Kidney capillary endothelial cell (primary cell): Measurements from ENCODE around the gene MALRD1.
A peak's percentile ranks its signal among the peaks of the same experiment; 100 is the strongest.

Experiments
- DNase-seq: peaks from one replicate; pipeline ENCODE4 v3.0.0-alpha.2; 2018; ENCODE audit warnings: low spot score

The MALRD1 gene

DNA sequence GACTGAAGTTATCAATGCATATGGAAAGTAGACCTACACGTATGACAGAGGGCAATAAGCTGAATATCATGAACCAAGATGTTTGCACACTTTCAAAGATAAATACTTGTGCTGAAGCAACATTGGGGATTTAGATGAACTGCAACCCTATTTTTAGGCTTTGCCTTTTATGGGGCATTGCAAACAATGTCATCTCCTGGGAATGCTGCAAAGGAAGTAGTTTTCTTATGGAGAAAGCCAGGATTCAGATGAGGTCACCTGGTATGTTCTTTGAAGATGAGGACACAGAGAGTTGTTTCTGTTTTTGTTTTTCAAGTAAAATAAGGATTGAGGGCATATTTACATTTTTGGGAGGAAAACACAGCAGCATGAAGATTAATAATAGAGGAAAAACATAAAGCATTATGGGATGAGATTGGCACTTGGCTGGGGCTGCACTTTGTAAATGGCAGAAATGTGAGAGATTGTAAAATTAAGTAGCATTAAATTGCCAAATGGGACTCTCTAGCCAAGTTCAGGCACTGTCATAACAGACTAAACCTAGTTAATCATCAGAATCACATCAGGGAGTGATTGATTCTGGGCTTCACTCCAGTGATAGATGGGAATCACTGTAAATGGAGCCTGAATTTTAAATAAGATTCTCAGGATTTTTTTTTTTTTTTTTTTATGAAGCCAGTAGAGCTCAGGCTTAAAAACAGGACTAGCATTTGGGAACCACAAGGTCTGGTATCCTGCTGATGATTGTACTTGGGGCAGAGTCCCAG, 63.1 kb downstream of the MALRD1 start:
- DNase-seq: peak; percentile 48

DNA sequence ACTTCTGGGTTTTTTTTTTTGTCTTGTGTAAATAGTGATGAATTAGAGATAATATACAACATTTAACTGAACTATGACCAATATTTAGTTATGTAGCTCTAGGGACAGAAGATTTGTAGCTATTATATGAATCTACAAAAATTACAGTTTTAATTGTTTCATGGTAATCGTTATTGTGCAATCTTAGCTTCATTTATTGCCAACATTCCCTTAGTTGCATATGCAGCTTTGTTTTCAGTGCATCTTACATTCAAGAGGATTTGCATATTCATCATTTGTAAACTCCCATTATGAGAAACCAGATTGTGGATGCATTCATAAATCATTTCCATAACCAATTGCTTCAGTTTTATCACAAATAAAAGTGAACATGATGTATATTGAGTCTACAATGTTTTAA, 68.8 kb downstream of the MALRD1 start:
- DNase-seq: no peak

DNA sequence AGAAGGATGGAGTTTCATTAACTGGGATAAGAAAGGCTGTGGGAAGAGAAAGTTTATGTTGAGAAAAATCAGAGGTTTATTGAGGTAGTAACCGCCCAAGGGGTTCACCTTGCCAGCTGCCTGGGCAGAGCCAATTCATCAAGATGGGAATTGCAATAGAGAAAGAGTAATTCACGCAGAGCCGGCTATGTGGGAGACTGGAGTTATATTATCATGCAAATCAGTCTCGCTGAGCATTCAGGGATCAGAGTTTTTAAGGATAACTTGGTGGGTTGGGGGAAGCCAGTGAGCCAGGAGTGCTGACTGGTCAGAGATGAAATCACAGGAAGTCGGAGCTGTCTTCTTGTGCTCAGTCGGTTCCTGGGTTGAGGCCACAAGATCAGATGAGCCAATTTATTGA, 70.6 kb downstream of the MALRD1 start:
- no peak for DNase-seq

GRCh38 chr10:19120381-19120908, 71.8 kb downstream of the MALRD1 start:
- DNase-seq: no peak

DNA sequence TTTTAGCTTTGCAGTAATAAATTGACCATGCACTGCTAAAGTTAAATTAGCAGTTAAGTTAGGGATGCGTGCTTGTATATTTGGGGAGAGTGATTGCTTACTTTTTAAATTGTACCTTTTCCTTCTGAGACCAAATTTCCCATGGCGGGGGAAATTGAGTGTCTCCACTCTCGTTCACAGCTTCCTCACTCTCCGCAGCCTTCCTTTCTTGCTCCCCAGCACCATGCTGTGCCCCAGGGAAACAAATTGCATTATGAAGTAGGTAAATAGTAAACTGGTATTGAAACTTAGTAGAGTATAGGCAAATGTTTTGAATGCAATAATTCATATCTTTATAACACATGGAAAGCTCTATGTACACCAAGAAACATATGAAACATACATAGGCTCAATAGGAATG, 85.4 kb downstream of the MALRD1 start:
- DNase-seq: no peak

DNA sequence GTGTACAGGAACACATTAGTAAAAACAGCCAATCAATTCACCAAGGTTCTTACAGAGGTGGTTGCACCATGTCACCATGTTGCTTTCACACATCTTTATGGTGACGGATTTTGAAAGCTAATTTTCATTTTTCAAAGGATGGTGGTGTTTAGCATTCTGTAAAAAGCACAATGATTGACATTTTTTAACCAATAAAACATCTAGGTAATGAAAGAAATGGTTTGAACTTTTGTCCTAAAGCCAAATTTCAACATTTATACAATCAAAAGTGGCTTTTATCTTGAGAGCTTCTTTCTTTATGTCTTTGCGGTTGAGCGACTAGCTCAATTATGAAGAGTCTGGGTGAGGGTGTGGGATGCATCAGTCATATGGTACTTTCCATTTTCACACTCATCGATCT, 94.4 kb downstream of the MALRD1 start:
- DNase-seq: no peak

DNA sequence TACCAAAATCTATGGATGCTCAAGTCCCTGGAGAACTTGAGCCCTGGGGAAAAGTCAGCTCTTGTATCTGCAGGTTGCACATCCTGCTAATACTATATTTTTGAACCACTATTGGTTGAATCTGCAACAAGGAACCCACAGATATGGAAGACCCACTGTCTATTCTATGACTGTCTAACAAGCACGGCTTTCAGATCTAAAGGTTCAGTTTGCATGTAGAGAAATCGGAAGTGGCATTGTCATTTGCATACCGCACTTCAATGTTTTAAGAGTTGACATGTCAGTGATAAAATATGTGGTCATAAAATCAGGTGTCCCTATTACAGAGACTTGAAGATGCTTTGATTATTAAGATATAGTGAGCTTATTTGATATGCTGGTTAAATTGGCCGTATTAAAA, 95.6 kb downstream of the MALRD1 start:
- no peak for DNase-seq

DNA sequence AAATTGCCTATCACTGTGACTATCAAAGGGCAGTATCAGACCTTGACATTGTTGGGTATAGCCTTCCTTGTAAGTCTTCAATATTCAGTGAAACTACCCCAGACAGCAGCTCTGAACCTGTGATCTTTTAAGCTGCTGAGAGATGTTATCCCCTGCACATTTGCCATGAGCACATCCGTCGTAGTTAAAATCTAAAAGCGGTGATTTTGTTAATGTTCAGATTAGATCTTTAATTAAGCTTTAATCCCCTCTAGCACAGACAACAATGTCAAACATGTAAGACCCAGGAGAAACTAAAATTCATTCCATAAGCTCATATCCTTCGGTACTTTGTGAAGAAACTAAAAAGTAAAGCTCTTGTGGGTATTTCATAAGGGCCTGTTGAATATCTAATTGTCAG, 105.8 kb downstream of the MALRD1 start:
- no peak for DNase-seq

GRCh38 chr10:19158358-19158757, 109.8 kb downstream of the MALRD1 start:
- no peak for DNase-seq

GRCh38 chr10:19158870-19159269, 110.3 kb downstream of the MALRD1 start:
- no peak for DNase-seq

DNA sequence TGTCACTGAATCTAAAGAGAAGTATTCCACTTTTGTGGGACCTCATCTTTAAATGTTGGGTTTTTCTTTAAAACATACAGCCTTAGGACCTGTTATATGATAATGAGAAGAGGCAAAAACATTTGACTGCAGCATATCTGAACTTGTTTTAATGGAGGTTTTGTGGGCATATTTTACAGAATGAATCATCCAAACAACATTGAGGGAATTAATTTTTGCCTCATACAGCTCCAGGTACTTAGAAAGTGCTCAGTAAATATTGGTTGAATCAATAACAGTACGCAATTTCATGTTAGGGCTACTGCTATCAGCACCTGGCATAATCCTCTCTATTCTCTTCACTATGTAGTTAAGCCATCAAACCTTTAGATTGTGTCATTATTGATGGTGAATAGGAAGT, 115.9 kb downstream of the MALRD1 start:
- no peak for DNase-seq

DNA sequence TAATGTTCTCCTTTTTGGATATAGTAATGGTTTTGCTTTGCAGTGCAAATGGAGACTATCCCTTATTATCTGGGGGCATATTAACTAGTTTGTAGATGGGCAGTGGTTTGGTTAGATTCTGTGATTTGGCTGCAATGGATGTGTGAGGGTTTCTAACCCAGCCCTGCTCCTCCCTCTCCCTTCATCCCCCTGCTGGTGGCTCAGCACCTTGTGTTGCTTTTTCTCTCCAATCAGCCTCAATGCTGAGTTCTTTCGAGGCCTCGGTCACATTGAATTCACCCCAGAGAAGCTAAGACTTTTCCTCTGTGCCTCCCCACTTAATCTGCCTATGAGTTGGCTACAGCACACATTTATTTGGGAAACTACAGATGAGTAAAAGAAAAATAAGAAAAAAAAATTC, 120.0 kb downstream of the MALRD1 start:
- no peak for DNase-seq

- DNase-seq: no peak
Measured at GRCh38 chr10:19169041-19169440, 120.4 kb downstream of the MALRD1 start.

DNA sequence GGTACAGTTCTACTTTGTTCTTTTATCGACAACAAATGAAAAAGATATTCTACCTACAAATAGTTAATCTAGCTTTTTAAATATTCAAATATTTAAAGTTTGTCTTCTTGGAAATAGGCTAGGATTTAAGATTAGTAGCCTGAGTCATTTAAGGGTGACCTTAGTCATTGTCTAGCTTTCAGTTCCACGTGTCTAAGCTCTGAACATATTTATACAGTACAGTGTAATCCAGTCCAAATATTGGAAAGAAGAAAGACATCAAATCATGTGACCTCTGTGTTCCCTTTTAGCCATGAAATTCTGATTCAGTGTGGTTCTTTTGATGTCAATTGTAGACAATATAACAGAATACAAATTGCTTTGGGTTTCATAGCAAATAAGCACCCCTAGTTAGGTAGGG, 121.1 kb downstream of the MALRD1 start:
- peak; percentile 30 for DNase-seq

DNA sequence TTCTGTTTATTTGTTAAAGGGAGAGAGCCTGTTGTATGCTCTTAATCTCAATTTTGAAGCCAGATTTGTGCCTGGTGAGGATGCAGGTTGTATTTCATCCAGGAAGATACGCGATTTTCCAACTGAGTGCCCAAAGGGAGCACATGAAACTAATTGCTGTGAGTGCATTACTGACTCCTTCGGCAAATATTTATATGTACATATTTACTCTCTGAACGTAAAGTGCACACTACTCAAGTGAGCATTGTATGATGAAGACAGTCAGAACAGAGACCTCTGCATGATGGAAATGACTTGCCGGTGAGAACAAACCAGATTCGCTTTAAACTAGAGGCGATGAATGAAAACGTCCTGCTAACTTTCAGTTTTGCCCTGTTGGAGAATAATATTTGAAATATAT, 130.1 kb downstream of the MALRD1 start:
- no peak for DNase-seq

DNA sequence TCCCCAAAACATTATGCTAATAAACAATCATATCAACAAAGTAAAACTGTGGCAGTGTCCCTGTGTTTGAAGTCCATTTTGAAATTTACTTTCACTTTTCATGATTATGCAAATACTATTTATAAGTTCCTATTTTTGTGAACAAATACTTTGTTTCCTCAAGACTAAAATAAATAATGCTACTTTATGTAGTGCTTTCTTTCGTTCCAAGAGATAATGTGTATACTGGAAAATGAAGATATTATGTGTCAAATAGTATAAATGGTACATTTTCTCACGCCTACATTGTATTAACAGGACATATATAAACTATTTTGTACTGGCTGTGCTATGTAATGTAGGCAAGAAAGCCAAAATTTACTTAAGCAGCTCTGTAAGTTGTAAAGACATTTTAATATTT, 136.3 kb downstream of the MALRD1 start:
- DNase-seq: no peak

GRCh38 chr10:19194866-19195265, 146.3 kb downstream of the MALRD1 start:
- DNase-seq: peak; percentile 3

DNA sequence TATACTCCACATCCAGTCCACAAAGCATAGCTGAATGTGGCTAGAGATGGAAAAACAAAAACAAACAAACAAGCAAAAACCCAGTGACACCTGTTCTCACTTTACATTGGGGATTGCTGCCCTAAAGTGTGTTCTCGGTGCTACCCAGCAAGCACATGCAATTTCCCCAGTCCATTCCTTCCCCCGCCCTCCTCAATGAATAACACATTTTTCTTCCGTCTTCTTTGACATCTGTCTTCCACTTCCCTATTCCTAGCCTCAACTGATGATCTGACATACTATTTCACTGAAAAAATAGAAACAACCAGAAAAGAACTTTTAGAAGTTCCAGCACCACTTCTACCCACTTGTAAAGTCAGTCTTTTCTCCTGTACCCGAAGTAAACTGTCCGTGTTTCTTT, 147.1 kb downstream of the MALRD1 start:
- DNase-seq: no peak

- no peak for DNase-seq
Measured at GRCh38 chr10:19200211-19200610, 151.6 kb downstream of the MALRD1 start.

GRCh38 chr10:19204246-19204917, 155.8 kb downstream of the MALRD1 start:
- DNase-seq: no peak

DNA sequence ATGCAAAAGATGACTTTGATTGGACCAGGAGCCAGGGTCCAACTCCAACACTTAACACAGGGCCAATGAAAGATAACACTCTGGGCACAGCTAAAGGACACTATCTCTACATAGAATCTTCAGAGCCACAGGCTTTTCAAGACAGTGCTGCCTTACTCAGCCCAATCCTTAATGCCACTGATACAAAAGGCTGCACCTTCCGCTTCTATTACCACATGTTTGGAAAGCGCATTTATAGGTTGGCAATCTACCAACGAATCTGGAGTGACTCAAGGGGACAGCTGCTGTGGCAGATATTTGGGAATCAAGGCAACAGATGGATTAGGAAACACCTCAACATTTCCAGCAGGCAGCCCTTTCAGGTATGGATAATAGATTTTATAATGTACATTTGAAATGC, 160.7 kb downstream of the MALRD1 start:
- no peak for DNase-seq

DNA sequence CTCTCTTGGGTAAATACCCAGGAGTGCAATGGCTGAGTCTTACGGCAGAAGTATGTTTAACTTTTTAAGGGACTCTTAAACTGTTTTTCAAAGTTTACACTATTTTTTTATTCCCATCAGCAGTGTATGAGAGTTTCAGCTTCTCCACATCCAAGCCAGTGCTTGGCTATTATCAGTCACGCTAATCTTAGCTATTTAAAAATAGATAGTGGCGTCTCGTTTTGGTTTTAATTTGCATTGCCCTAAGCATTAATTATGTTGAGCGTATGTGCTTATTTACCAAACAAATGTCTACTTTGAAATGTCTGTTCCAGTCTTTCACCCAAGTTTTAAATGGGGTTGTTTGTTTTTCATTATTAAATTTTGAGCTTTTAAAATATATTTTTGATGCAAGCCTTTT, 164.0 kb downstream of the MALRD1 start:
- no peak for DNase-seq

- no peak for DNase-seq
Measured at GRCh38 chr10:19221216-19221615, 172.6 kb downstream of the MALRD1 start.

- DNase-seq: no peak
Measured at GRCh38 chr10:19226025-19226424, 177.4 kb downstream of the MALRD1 start.
